HEK293 (cell line): ENCODE data around the gene ZBED6.

Source experiments
- CTCF ChIA-PET: fragments of 350-600 bp; formaldehyde crosslinking; extraction: SDS; loops from one replicate; lab custom pipeline; 2021; ENCODE audit warnings: antibody characterized with exemption; lab: Yijun Ruan, JAX
- POLR2A ChIA-PET: fragments of 300-600 bp; formaldehyde crosslinking; extraction: SDS; loops from one replicate; lab custom pipeline; 2020; ENCODE audit warnings: antibody characterized with exemption, inconsistent platforms; lab: Yijun Ruan, JAX
- H3K27ac ChIP-seq: fragments of 200-500 bp; sonication (Bioruptor generic); 2 replicates; pipeline ENCODE4 v1.5.1; 2014; ENCODE audit warnings: low read depth, low read length, control low read depth, inconsistent platforms; ENCODE audit errors: extremely low read depth
- H3K36me3 ChIP-seq, 2 experiments: fragments of 200-500 bp in 1 of 2; sonication (Bioruptor generic) in 1 of 2; 1 replicate in 1 of 2; 2 replicates in 1 of 2; pipeline ENCODE4 v1.5.1; 2014 to 2017; ENCODE audit warnings: inconsistent platforms in 2 of 2, low read length in 2 of 2; ENCODE audit not compliant: control insufficient read depth in 2 of 2, insufficient read depth in 1 of 2
- H3K4me1 ChIP-seq: fragments of 200-500 bp; sonication (Bioruptor generic); 2 replicates; pipeline ENCODE4 v1.5.1; 2014; ENCODE audit warnings: mild to moderate bottlenecking, low read length, inconsistent platforms; ENCODE audit not compliant: control insufficient read depth, insufficient read depth
- H3K4me3 ChIP-seq: 2 replicates; pipeline ENCODE4 v1.5.1; 2011; ENCODE audit warnings: low read depth, mild to moderate bottlenecking, control low read depth, low read length, moderate library complexity
- H3K9me3 ChIP-seq: fragments of 200-500 bp; sonication (Bioruptor generic); 2 replicates; pipeline ENCODE4 v1.5.1; 2014; ENCODE audit warnings: low read depth, low read length, inconsistent platforms; ENCODE audit not compliant: control insufficient read depth, insufficient read depth
- ATF2 ChIP-seq: fragments of 450-650 bp; formaldehyde crosslinking; IDR thresholded peaks from 2 replicates; pipeline ENCODE4 v1.5.1; 2016; ENCODE audit warnings: missing biosample characterization, missing genetic modification characterization, low read depth
- GLI2 ChIP-seq: fragments of 450-650 bp; formaldehyde crosslinking; IDR thresholded peaks from 2 replicates; pipeline ENCODE4; 2017; ENCODE audit warnings: missing biosample characterization, missing genetic modification characterization, low read depth, borderline replicate concordance
- HIC1 ChIP-seq: fragments of 450-650 bp; formaldehyde crosslinking; IDR thresholded peaks from 2 replicates; pipeline ENCODE4 v1.5.1; 2016; ENCODE audit warnings: missing biosample characterization, missing genetic modification characterization
- KLF17 ChIP-seq: fragments of 450-650 bp; formaldehyde crosslinking; IDR thresholded peaks from 2 replicates; pipeline ENCODE4 v1.5.1; 2016; ENCODE audit warnings: missing biosample characterization, missing genetic modification characterization
- SCRT2 ChIP-seq: fragments of 450-650 bp; formaldehyde crosslinking; IDR thresholded peaks from 2 replicates; pipeline ENCODE4 v1.5.1; 2016; ENCODE audit warnings: missing biosample characterization, missing genetic modification characterization
- WT1 ChIP-seq: fragments of 450-650 bp; formaldehyde crosslinking; IDR thresholded peaks from 2 replicates; pipeline ENCODE4 v1.5.1; 2016; ENCODE audit warnings: missing biosample characterization, missing genetic modification characterization
- ZBTB8A ChIP-seq: fragments of 450-650 bp; formaldehyde crosslinking; IDR thresholded peaks from 2 replicates; pipeline ENCODE4 v1.5.1; 2016; ENCODE audit warnings: missing biosample characterization, missing genetic modification characterization
- ZFHX2 ChIP-seq: fragments of 450-650 bp; formaldehyde crosslinking; conservative IDR thresholded peaks from 2 replicates; pipeline ENCODE4 v1.5.1; 2016; ENCODE audit warnings: missing biosample characterization, missing genetic modification characterization
- ZNF112 ChIP-seq: fragments of 450-650 bp; formaldehyde crosslinking; IDR thresholded peaks from 2 replicates; pipeline ENCODE4 v1.5.0; 2017; ENCODE audit warnings: missing biosample characterization, missing genetic modification characterization
- ZNF121 ChIP-seq: fragments of 450-650 bp; formaldehyde crosslinking; IDR thresholded peaks from 2 replicates; pipeline ENCODE4 v1.5.1; 2016; ENCODE audit warnings: missing biosample characterization, missing genetic modification characterization
- ZNF138 ChIP-seq: fragments of 450-650 bp; formaldehyde crosslinking; IDR thresholded peaks from 2 replicates; pipeline ENCODE4 v1.5.1; 2016; ENCODE audit warnings: missing biosample characterization, missing genetic modification characterization, borderline replicate concordance
- ZNF140 ChIP-seq: fragments of 450-650 bp; formaldehyde crosslinking; IDR thresholded peaks from 2 replicates; pipeline ENCODE4 v1.5.1; 2016; ENCODE audit warnings: missing biosample characterization, missing genetic modification characterization
- ZNF148 ChIP-seq: fragments of 450-650 bp; formaldehyde crosslinking; IDR thresholded peaks from 2 replicates; pipeline ENCODE4 v1.5.0; 2017; ENCODE audit warnings: missing biosample characterization, missing genetic modification characterization, borderline replicate concordance
- ZNF155 ChIP-seq: fragments of 450-650 bp; formaldehyde crosslinking; IDR thresholded peaks from 2 replicates; pipeline ENCODE4 v1.5.1; 2016; ENCODE audit warnings: missing biosample characterization, missing genetic modification characterization
- ZNF175 ChIP-seq: fragments of 450-650 bp; formaldehyde crosslinking; IDR thresholded peaks from 2 replicates; pipeline ENCODE4 v1.5.1; 2016; ENCODE audit warnings: missing biosample characterization, missing genetic modification characterization
- ZNF2 ChIP-seq: fragments of 450-650 bp; formaldehyde crosslinking; IDR thresholded peaks from 2 replicates; pipeline ENCODE4 v1.5.1; 2016; ENCODE audit warnings: missing biosample characterization, missing genetic modification characterization
- ZNF24 ChIP-seq: fragments of 450-650 bp; formaldehyde crosslinking; IDR thresholded peaks from 2 replicates; pipeline ENCODE4 v1.5.1; 2016; ENCODE audit warnings: missing biosample characterization, missing genetic modification characterization
- ZNF335 ChIP-seq: fragments of 450-650 bp; formaldehyde crosslinking; conservative IDR thresholded peaks from 2 replicates; pipeline ENCODE4 v1.5.1; 2016; ENCODE audit warnings: missing biosample characterization, missing genetic modification characterization
- ZNF341 ChIP-seq: fragments of 450-650 bp; formaldehyde crosslinking; IDR thresholded peaks from 2 replicates; pipeline ENCODE4; 2016; ENCODE audit warnings: low read depth, missing biosample characterization, missing genetic modification characterization
- ZNF354C ChIP-seq: fragments of 450-650 bp; formaldehyde crosslinking; IDR thresholded peaks from 2 replicates; pipeline ENCODE4 v1.5.1; 2016; ENCODE audit warnings: missing biosample characterization, missing genetic modification characterization, low read depth, borderline replicate concordance
- ZNF48 ChIP-seq: fragments of 450-650 bp; formaldehyde crosslinking; IDR thresholded peaks from 2 replicates; pipeline ENCODE4 v1.5.1; 2016; ENCODE audit warnings: missing biosample characterization, missing genetic modification characterization
- ZNF510 ChIP-seq: fragments of 450-650 bp; formaldehyde crosslinking; IDR thresholded peaks from 2 replicates; pipeline ENCODE4 v1.5.1; 2018; ENCODE audit warnings: mild to moderate bottlenecking, missing genetic modification characterization, missing biosample characterization; ENCODE audit not compliant: insufficient replicate concordance
- ZNF514 ChIP-seq: fragments of 450-650 bp; formaldehyde crosslinking; IDR thresholded peaks from 2 replicates; pipeline ENCODE4 v1.5.1; 2016; ENCODE audit warnings: missing biosample characterization, missing genetic modification characterization
- ZNF521 ChIP-seq: fragments of 450-650 bp; formaldehyde crosslinking; IDR thresholded peaks from 2 replicates; pipeline ENCODE4 v1.5.1; 2017; ENCODE audit warnings: missing biosample characterization, mild to moderate bottlenecking, missing genetic modification characterization
- ZNF555 ChIP-seq: fragments of 450-650 bp; formaldehyde crosslinking; conservative IDR thresholded peaks from 2 replicates; pipeline ENCODE4 v1.5.1; 2017; ENCODE audit warnings: missing biosample characterization, mild to moderate bottlenecking, missing genetic modification characterization, inconsistent platforms
- ZNF677 ChIP-seq: fragments of 450-650 bp; IDR thresholded peaks from 2 replicates; pipeline ENCODE4 v1.5.0; 2018; ENCODE audit warnings: missing biosample characterization, mild to moderate bottlenecking, missing genetic modification characterization, moderate library complexity
- ZNF701 ChIP-seq: fragments of 450-650 bp; formaldehyde crosslinking; IDR thresholded peaks from 2 replicates; pipeline ENCODE4 v1.5.1; 2016; ENCODE audit warnings: missing biosample characterization, missing genetic modification characterization
- ZNF777 ChIP-seq: fragments of 450-650 bp; formaldehyde crosslinking; IDR thresholded peaks from 2 replicates; pipeline ENCODE4 v1.5.1; 2017; ENCODE audit warnings: missing biosample characterization, missing genetic modification characterization, borderline replicate concordance
- ZSCAN4 ChIP-seq: fragments of 450-650 bp; formaldehyde crosslinking; IDR thresholded peaks from 2 replicates; pipeline ENCODE4 v1.5.1; 2017; ENCODE audit warnings: missing biosample characterization, missing genetic modification characterization

The ZBED6 gene

GRCh38 chr1:203791498-203791897 lies 3.9 kb upstream of the ZBED6 start:
- Histone ChIP-seq H3K4me1 (no peaks in the 10 kb centered on the region), H3K27ac (no peak overlapping the region), H3K9me3 (no peaks in the 10 kb centered on the region), H3K36me3 (peaks cover 0 to 1% of the 10 kb centered on the region in 2 experiments; a peak in 1 of 3 replicates), H3K4me3 (no peak overlapping the region)
- ChIA-PET POLR2A (no interaction called here), CTCF (interaction anchor here (0.6 kb wide), 2 partner anchors 579 to 880 kb away, joined by 4 read pairs; no protein-coding TSS in a partner anchor)
- TF ChIP-seq ZNF521 (tag by site-specific recombination) (no peak), ZNF701 (tag by site-specific recombination) (no peak), ZNF24 (tag by site-specific recombination) (no peak), ZNF48 (tag by site-specific recombination) (no peak), ZNF112 (tag by site-specific recombination) (no peak), ZNF2 (tag by site-specific recombination) (no peak), ZNF341 (tag by site-specific recombination) (no peak), ZNF140 (tag by site-specific recombination) (no peak), WT1 (tag by site-specific recombination) (no peak), ZFHX2 (no peak), ATF2 (tag by site-specific recombination) (no peak), ZNF155 (tag by site-specific recombination) (no peak), ZNF677 (no peak), ZNF777 (tag by site-specific recombination) (no peak), ZNF510 (tag by site-specific recombination) (no peak)

GRCh38 chr1:203792486-203792885 lies 2.9 kb upstream of the ZBED6 start:
- Histone ChIP-seq H3K4me3 (no peak overlapping the region), H3K36me3 (peaks cover 0 to 11% of the 10 kb centered on the region in 2 experiments; a peak in 1 of 3 replicates), H3K27ac (no peak overlapping the region), H3K4me1 (0 out of 2 replicates have a peak, but pooled peaks cover 2% of the 10 kb centered on the region), H3K9me3 (no peaks in the 10 kb centered on the region)
- ChIA-PET CTCF (interaction anchor here (0.7 kb wide), 1 partner anchor 203 kb away, joined by 3 read pairs; no protein-coding TSS in a partner anchor), POLR2A (no interaction called here)
- TF ChIP-seq ZSCAN4 (tag by site-specific recombination): no peak
- no peak for TF ChIP-seq ZNF354C (tag by site-specific recombination)
- no peak for TF ChIP-seq HIC1 (tag by site-specific recombination)
- no peak for TF ChIP-seq GLI2 (tag by site-specific recombination)
- no peak for TF ChIP-seq ZNF121 (tag by site-specific recombination)
- no peak for TF ChIP-seq ZNF112 (tag by site-specific recombination)
- no peak for TF ChIP-seq ZNF175
- TF ChIP-seq ZFHX2: no peak
- no peak for TF ChIP-seq ZBTB8A (tag by site-specific recombination)
- no peak for TF ChIP-seq KLF17 (tag by site-specific recombination)
- TF ChIP-seq ZNF555 (tag by site-specific recombination): no peak
- no peak for TF ChIP-seq ZNF148 (tag by site-specific recombination)
- no peak for TF ChIP-seq ZNF138 (tag by site-specific recombination)
- no peak for TF ChIP-seq SCRT2 (tag by site-specific recombination)
- TF ChIP-seq ZNF335: no peak
- no peak for TF ChIP-seq ZNF514 (tag by site-specific recombination)
